ENCODE data around the gene TSPAN18.

Gene TSPAN18

GRCh38 chr11:44875037-44875436 lies 148.3 kb downstream of the TSPAN18 start:
- no peak for DNase-seq

GRCh38 chr11:44876194-44876723 lies 149.5 kb downstream of the TSPAN18 start:
- DNase-seq = no peak

- no peak for DNase-seq
These were observed 150.1 kb downstream of the TSPAN18 start for GRCh38 chr11:44876906-44877305.

GRCh38 chr11:44877571-44878497 lies 151.1 kb downstream of the TSPAN18 start:
- DNase-seq = no peak

GRCh38 chr11:44878711-44879110 lies 151.9 kb downstream of the TSPAN18 start:
- DNase-seq = no peak

- no peak for DNase-seq
These were observed 152.7 kb downstream of the TSPAN18 start for GRCh38 chr11:44879432-44879831.

GRCh38 chr11:44880511-44880910 lies 153.7 kb downstream of the TSPAN18 start:
- no peak for DNase-seq

GRCh38 chr11:44880953-44881352 lies 154.2 kb downstream of the TSPAN18 start:
- DNase-seq = no peak

- no peak for DNase-seq
These were observed 156.5 kb downstream of the TSPAN18 start for GRCh38 chr11:44883277-44883676.

- DNase-seq = no peak
These were observed 157.3 kb downstream of the TSPAN18 start for GRCh38 chr11:44884056-44884455.

- DNase-seq = no peak
These were observed 158.5 kb downstream of the TSPAN18 start for GRCh38 chr11:44885065-44885810.

GRCh38 chr11:44885919-44886789 lies 159.4 kb downstream of the TSPAN18 start:
- no peak for DNase-seq

GRCh38 chr11:44886790-44887140 lies 160.0 kb downstream of the TSPAN18 start:
- no peak for DNase-seq

- no peak for DNase-seq
These were observed 160.9 kb downstream of the TSPAN18 start for GRCh38 chr11:44887636-44888035.

GRCh38 chr11:44889266-44889665 lies 162.5 kb downstream of the TSPAN18 start:
- DNase-seq = no peak

GRCh38 chr11:44892843-44893242 lies 166.1 kb downstream of the TSPAN18 start:
- DNase-seq = no peak

GRCh38 chr11:44893308-44893822 lies 166.6 kb downstream of the TSPAN18 start:
- no peak for DNase-seq

- DNase-seq = no peak
These were observed 167.3 kb downstream of the TSPAN18 start for GRCh38 chr11:44893846-44894617.

GRCh38 chr11:44899959-44900358 lies 173.2 kb downstream of the TSPAN18 start:
- DNase-seq = no peak

- DNase-seq = no peak
These were observed 174.4 kb downstream of the TSPAN18 start for GRCh38 chr11:44901120-44901633.

- DNase-seq = no peak
These were observed 175.0 kb downstream of the TSPAN18 start for GRCh38 chr11:44901786-44902185.

GRCh38 chr11:44903035-44903434 lies 176.3 kb downstream of the TSPAN18 start:
- DNase-seq = no peak
